Inflammatory macrophage treated with lipopolysaccharide for 4 hours (primary cell): ENCODE results near the gene CGRRF1.

Experiments
- DNase-seq: peaks from one replicate; pipeline ENCODE4 v3.0.0-alpha.2; 2020

The CGRRF1 gene

DNA sequence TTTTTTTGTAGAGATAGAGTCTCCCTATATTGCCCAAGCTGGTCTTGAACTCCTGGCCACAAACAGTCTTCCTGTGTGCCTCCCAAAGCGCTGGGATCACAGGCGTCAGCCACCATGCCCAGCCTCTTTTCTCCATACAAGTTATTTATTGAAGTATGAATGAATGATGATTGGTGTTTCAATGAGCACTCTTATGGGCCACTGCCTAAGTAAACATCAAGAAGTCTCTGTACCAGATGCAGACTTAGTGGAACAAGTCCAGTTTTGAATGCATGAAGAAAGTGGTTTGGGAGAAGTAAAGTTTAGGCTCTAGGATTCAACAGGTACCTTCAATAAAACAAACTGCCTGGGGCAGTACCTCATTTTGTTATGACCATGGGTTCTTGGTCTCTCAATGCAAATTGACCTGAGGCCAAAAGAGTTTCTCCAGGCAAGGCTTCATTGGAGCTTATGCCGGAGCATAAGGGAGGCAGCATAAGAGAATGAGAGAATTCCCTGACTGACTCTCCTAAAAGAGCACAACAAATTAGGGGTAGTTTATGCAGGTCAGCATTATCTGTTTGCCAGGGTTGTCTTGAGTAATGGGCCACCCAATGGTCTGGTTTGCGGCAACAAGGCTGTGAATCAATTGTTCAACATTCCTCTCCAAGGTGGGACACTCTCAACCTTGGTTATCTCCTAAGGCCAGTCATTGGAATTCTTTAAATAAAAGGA, 19.8 kb upstream of the CGRRF1 start:
- no peak for DNase-seq

DNA sequence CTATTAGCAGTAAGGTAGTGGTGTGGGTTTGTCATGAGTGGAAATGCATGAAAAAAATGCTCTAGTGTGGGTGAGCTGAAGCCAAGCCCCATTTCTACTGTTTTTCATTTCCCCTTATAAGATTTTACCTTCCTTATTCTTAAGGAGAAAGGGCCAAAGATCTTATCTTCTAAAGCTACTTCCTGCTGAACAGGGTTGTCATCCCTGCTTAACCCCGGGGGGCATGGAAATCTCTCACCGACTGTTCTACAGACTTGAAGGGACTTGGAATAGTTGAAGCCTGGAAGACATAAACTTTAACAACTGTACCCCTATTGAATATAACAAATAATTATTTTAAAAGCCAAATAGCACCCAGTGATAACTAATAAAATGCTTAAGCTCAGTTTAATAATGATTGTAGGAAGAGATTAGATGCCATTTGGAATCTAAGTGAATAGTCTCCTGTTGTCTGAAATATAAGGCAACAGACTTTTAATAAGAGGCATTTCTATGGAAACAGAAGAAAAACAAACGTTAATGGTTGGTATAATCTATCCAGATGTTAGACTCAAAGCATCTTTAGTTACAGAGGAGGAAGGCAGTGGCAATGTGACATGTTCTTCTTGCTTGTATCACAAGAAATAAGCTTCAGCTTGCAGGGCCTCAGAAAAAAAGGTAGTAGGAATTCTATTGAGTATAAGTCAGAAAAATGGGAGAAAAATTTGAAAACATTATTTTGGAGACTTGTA, 19.1 kb upstream of the CGRRF1 start:
- DNase-seq: peak; percentile 59

DNA sequence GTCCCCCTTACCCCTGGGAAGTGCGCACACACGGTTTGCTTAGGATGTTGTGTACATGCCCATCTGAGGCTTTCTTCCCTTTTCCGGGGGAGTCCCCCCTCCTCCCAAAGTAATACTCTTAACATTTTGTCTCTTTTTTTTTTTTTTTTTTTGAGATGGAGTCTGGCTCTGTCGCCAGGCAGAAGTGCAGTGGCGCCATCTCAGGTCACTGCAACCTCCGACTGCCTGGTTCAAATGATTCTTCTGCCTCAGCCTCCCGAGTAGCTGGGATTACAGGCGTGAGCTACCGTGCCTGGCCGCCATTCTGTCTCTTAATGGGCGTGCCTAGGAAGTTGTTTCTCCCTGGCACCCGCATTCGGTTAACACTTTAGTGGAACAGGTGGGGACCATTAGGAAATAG, 16.4 kb upstream of the CGRRF1 start:
- DNase-seq: no peak

DNA sequence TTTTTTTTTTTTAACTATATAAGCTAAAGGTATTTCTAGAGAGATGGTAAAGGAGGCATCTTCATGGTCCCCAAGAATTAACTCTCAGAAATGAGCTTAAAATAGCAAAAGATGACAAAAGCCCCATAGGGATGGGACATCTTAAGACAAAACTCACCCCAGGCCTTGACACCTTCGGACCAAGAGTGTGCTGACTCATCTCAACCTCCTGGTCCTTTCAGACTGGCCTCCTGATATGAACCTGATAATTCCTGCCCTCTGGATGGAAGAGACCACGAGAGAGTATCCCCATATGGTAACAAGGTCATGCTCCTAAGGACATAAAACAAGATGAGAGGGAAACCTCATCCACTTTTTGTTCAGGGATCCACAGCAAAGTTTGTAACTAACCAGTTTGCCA, 12.5 kb upstream of the CGRRF1 start:
- DNase-seq: no peak

DNA sequence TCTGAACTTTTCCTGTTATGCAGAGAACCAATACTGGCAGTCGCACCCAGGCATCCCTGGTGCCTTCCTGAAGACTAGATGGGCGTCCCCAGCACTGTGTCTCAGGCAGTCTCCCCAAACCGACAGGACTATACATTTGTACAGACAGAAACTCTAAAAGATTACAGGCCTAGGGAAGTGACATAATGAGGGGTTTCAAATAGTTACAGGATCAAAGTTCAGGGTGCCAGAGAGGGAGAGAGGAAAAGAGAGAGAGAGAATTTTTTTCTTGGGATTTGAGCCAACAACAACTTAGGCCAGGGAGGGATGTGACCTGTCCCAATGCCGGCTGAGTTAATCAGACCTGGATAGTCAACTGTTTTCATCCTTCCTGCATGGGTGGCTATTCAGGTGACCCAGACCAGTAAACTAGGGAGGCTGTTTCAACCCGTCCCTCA, 11.6 kb upstream of the CGRRF1 start:
- no peak for DNase-seq

DNA sequence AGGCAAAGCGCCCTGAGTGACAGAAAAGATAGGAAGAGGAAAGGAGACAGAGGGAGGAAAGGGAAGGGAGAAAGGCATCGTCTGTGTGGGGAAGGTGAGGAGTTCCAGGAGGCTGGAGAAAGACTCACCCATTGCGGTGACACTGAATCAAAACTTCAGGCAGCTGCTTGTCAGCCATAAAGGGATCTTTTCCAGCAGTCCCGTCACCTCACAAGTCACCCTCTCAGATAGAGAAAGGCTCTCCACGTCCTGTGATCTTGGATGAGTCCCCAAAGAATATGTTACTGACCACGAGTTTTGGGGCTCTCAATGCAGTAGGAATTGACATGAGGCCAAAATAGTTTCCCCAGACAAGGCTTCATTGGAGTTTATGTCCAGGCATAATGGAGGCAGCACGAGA, 11.1 kb upstream of the CGRRF1 start:
- no peak for DNase-seq

DNA sequence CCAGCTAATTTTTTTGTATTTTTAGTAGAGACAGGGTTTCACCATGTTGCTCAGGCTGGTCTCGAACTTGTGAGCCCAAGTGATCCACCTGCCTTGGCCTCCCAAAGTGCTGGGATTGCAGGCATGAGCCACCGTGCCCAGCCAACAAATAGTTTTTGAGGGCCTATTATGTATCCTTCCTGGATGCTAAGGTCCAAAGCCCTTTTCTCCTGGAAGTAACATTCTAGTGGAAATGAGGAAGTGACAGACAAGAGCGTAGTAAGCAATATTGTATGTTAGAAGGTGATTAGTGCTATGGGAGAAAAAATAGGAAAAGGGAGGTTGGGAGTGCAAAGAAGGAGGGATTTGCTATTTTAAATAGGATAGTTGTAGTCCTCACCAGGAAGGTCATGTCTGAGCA, 9.0 kb upstream of the CGRRF1 start:
- DNase-seq: no peak

DNA sequence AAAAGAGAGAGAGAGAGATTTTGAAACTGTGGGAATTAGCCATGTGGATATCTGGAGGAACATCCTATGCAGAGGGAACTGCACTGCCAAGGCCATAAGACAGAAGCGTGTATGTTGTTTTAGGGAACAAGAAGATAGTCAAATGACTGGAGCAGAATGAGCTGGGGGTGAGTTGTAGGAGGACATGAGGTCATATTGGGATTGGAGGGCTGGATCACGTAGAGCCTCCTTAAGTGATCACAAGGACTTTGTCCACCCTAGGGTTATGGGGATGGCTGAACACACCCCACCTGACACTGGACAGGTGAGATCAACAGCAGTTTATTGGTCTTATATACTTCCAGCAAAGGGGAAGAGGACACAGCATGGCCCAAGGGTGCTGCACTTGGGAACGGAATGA, 8.2 kb upstream of the CGRRF1 start:
- peak; percentile 83 for DNase-seq

DNA sequence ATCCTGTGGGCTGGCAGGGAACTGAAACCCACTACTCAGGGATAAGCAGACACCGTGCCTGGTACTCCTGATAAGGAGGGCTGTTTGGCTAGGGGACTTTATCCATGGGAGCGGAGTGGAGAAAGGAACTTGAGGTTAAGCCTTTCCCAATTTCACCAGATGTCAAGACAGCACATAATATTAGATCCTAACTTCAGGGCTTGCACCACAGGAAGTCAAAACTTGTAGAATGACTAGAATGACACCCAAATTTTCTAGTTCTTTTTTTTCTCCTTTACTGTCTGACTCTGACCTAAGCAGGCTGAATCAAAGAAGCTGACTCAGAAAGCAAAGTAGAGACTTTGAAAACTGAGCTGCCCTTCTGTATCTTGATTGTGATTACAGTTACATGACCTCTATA, 7.1 kb upstream of the CGRRF1 start:
- DNase-seq: peak; percentile 93

DNA sequence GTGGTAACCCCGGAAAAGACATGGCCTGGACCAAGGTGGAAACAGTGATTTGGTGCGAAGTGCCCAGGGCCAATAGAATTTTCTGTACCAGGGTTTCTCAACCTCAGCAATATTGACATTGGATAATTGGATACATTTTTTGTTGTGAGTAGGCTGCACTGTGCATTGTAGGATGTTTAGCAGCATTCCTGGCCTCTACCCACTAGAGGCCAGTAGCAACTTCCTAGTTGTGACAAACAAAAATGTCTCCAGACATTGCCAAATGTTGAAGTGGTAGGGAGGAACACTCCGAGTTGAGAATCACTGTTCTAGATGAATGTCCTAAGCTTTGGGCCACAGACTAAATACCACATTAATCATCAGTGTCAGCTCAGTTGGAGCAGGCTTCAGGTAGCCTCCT, 6.2 kb upstream of the CGRRF1 start:
- peak; percentile 79 for DNase-seq

DNA sequence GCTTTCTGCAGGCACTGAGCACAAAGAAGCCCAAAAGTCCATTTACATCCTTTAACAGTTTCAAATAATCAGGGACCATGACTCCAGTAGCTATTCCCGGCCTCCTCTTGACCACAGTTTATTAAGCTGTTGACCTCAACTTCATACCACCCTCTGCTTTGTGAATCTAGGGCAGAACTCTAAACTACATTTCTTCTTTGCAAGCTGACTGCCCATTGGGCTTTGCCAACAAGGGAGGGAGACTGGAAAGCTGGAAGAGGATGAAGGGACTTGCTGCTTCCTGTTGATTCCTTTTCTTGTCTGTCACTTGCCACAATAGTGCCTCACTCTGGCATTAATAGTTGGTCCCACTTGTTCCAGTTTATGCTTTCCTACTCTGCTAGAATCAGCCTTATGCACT, 2.7 kb downstream of the CGRRF1 start:
- DNase-seq: no peak

DNA sequence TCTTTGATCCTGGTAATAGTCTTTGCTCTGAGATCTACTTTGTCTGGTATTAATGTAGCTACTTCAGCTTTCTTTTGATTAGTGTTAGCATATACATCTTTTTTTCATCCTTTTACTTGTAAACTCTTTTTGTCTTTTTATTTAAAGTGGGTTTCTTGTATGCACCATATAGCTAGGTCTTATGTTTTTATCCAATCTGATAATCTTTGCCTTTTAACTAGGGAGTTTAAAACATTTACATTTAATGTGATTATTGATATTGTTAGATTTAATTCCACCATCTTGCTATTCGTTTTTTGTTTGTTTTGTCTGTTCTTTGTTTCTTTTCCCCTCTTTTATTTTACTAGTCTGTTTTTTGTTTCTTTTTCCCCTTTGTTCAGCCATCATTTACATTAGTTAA, 6.0 kb downstream of the CGRRF1 start:
- DNase-seq: no peak

DNA sequence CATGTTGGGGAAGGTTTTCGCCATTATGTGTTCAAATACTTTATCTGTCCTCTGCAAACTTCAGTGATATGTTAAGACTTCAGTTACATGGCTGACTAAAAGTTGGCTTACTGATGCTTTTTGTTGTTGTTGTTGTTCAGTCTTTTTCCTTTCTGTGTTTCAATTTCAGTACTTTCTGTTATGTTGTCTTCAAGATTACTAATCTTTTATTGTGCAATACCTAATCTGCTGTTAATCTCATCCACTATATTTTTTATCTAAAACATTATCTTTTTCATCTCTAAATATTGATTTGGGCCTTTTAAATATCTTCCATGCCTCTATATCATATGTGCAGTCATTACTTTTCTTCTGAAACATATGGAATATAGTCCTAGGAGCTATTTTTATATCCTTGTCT, 7.0 kb downstream of the CGRRF1 start:
- DNase-seq: no peak

DNA sequence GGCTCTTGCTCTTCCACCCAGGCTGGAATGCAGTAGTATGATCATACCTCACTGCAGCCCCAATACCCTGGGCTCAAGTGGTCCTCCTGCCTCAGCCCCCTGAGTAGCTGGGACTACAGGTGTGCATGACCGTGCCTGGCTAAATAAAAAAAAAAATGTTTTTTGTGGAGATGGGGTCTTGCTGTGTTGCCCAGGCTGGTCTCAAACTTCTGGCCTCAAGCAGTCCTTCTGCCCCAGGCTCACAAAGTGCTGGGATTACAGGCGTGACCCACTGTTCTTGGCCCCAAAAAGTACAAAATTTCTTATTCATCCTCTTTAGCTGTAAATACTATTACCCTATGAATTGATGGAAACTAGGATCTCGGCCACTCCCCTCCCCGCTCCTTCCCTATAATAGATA, 14.7 kb downstream of the CGRRF1 start:
- no peak for DNase-seq

DNA sequence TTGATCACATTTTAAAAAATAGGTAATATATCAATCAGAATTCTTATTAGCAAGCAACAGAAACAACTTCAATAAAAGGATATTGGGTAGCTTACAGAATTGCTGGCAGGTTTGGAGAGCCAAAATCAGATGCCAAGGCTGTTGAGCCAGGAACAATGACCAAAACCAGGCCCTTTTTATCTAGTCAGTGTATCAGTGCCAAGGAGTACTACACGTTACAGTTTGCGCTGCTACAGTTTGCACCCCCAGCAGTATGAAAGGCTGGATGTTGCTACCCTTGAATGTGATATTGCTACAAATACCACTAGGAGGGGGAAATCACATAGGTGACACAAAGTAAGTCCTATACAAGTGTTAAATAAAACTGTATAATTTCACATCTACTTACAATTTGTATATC, 19.3 kb downstream of the CGRRF1 start:
- DNase-seq: no peak

DNA sequence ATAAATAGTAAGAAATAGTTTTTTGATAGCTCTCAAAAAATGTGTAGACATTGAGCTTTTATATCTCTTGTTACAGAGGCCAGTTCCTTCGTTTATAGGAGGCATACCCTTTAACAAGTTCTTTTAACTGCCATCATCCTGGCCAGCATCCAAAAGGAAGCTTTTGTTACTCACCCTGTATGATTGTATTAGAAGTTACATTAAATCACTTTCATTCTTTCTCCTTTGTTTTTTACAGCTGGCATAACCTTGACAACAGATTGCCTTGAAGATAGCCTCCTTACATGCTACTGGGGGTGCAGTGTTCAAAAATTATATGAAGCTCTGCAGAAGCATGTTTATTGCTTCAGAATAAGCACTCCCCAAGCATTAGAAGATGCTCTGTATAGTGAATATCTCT, 20.1 kb downstream of the CGRRF1 start:
- DNase-seq: no peak

DNA sequence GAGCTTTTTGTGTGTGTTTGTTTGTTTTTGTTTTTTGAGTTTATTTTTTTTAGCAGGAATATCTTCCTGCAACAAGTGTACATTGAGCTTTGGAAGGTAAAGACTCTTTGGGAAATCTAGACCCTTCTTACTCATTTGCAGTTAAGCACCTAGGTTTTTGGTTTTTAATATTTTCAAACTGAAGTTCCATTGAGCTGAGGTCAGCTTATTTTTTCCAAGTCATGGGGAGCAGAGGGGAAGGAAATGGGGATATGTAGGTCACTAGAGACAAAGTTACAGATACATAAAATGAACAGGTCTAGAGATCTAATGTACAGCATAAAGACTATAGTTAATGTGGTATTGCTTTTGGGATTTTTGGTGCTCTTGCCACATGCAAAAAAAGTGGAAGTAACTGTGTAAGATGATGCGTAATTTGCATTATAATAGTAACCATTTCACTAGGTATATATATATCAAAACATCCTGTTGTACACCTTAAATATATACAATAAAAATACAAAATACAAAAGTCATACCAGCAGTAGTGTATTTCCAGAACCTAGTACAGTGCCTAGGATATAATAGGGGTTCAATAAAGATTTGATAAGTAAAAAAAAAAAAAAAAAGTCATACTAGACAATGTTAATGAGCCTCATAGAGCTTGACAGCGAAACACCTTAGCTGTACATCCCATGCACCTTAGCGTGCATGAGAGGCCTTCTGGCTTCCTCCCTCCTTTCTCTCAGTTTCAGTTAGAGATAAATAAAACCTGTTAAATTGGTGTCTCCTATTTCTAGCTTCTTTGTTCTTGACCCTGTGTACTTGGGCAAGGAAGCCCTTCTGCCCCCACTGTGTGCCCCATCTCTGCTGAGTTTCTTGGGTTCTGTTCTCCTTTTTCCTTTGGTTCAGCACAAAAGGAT, 22.7 kb downstream of the CGRRF1 start:
- DNase-seq: no peak

DNA sequence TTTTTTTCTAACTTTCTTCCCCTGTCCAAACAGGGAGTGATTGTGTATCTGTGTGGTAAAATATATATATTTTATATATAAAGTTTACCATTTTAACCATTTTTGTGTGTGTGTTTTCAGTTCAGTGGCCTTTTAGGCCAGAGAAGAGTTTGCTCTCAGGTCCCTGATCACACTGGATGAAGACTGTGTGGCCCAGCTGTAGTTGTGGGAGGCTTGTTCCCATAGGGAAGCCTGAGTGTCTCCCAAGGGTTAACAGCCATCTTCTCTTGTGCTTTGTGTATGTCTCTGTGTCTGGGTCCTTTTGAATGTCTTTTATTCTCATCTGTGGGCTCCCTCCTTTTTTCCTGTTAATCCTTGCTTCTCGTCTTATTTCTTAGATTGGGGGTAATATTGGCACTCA, 23.4 kb downstream of the CGRRF1 start:
- DNase-seq: no peak

DNA sequence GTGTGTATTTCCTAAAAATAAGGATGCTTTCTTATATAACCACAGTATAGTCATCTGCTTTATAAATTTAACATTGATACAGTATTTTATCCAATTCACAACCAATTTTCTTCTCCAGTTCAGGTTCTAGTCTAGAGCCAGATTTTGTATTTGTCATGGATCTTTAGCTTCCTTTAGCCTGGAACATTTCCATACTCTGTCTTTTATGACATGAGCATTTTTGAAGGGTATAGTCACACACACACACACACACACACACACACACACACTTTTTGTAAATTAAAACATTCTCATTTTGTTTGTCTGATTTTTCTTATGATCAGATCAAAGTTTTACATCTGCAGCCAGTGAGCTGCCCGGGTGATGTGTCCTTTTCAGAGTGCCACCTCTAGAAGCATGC, 25.4 kb downstream of the CGRRF1 start:
- DNase-seq: no peak

DNA sequence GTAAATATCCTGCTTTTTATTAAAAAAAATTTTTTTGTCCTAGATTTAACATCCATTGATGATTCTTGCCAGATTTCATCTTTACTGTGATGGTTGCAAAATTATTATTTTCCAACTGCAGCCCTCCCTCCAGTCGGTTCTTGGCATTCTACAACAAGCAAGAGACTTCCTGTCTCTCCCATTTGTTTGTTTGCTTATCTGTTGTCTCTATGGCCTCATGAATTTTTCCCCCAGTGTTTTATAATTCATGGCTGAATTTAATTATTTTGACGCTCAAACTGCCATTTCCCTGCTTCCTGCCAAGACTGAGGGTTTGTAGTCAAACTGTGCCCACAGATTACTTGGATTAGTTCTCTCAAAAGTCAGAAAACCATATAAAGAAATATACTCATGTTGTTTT, 25.9 kb downstream of the CGRRF1 start:
- DNase-seq: no peak

DNA sequence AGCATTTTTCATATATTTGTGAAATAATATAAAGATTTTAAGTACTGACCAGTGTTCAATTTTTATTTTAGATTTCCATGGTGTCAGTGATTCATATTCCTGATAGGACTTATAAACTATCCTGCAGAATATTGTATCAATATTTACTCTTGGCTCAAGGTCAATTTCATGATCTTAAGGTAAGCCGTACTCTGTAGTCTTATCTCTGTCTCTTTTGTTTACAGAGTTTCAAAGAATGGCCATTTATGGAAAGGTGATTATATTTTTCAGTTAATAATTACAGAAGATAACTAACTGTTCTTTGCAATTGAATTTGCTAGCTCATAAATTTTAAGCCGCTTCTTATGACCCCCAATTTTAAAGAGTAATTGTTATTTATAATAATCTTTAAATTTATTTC, 27.9 kb downstream of the CGRRF1 start:
- DNase-seq: no peak

DNA sequence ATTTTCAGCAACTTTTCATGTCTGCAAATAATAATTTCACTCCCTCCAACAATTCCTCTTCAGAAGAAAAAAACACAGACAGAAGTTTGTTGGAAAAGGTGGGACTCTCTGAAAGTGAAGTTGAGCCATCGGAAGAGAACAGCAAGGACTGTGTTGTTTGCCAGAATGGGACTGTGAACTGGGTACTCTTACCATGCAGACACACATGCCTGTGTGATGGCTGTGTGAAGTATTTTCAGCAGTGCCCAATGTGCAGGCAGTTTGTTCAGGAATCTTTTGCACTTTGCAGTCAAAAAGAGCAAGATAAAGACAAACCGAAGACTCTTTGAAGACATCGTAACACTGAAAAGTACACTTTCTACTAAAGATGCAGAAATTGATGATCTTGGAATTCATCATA, 28.3 kb downstream of the CGRRF1 start:
- no peak for DNase-seq

DNA sequence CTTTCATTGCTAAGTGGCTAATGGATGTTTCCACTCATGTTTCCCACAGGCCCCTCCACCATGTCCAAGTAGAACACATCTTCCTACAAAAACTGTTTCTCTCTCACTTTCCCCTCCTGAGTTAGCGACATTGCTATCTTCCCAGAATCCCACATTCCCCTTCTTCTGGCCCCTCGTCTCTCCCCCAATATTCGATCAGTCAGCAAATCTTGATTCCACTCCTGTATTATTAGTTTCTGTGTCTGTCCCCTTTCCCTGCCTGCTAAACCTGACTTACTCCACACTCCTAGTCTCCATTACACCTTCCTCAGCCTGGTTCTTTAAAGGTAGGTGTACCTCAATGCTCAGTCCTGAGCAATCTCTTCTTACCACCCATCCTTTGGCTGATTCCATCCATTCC, 37.9 kb downstream of the CGRRF1 start:
- no peak for DNase-seq

DNA sequence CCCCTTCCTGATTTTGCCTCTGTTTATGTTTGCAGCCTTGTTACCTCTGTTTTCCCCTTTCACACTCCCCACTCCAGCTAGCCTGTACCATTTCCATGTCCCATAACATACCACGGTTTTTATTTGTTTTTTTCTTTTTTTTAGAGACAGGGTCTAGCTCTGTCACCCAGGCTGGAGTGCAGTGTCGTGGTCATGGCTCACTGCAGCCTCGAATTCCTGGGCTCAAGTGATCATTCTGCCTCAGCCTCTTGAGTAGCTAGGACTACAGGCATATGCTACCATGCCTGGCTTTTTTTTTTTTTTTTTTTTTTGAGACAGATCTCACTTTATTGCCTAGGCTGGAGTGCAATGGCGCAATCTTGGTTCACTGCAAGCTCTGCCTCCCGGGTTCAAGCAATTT, 38.8 kb downstream of the CGRRF1 start:
- DNase-seq: no peak
